K562 (cell line): ENCODE measurements around the gene STMP1. TPM values are rescaled to one million over a fixed set of nuclear protein-coding genes. Genes with fewer than 3 reads are reported as not detected.

Experiments used
- CAMTA2 ChIP-seq: fragments of 250-450 bp; sonication (Bioruptor Pico); conservative IDR thresholded peaks from 2 replicates; pipeline ENCODE4 v1.5.1; 2022
- CREB1 ChIP-seq, 2 experiments: sonication (generic) in 1 of 2; formaldehyde crosslinking in 1 of 2; IDR thresholded peaks; 2 replicates each; pipeline versions ENCODE4 v1.6.1 to v1.8.0; 2012 to 2022; ENCODE audit warnings: inconsistent platforms in 1 of 2, mild to moderate bottlenecking in 1 of 2, missing genetic modification reagents in 1 of 2, moderate library complexity in 1 of 2
- CTCFL ChIP-seq: IDR thresholded peaks from 2 replicates; pipeline ENCODE4 v1.6.1; 2011; ENCODE audit warnings: borderline replicate concordance, low read depth, mild to moderate bottlenecking, moderate library complexity, low read length; ENCODE audit not compliant: insufficient read depth, poor library complexity, severe bottlenecking
- ETV1 ChIP-seq: fragments of 450-650 bp; conservative IDR thresholded peaks from 2 replicates; pipeline ENCODE4 v1.6.1; 2016; ENCODE audit warnings: missing genetic modification characterization, control low read depth, low read depth, missing compliant biosample characterization
- FOXK1 ChIP-seq: sonication (generic); formaldehyde crosslinking; IDR thresholded peaks from 2 replicates; pipeline ENCODE4 v1.8.0; 2022; ENCODE audit warnings: missing genetic modification reagents, mild to moderate bottlenecking, borderline replicate concordance
- HMG20A ChIP-seq: fragments of 450-650 bp; formaldehyde crosslinking; conservative IDR thresholded peaks from 2 replicates; pipeline ENCODE4 v1.4.0; 2020; ENCODE audit warnings: mild to moderate bottlenecking, mixed read lengths
- HOXB6 ChIP-seq: fragments of 250-450 bp; sonication (Bioruptor Pico); IDR thresholded peaks from 2 replicates; pipeline ENCODE4 v1.5.1; 2022; ENCODE audit warnings: mild to moderate bottlenecking, borderline replicate concordance
- ILF3 ChIP-seq: fragments of 450-650 bp; IDR thresholded peaks from 2 replicates; pipeline ENCODE4 v1.6.1; 2018; ENCODE audit warnings: antibody characterized with exemption, mild to moderate bottlenecking, moderate library complexity, borderline replicate concordance
- JUN ChIP-seq, 2 experiments: sonication (generic) in 1 of 2; formaldehyde crosslinking in 1 of 2; IDR thresholded peaks; 2 replicates each; pipeline versions ENCODE4 v1.6.1 to v1.8.0; 2012 to 2022; ENCODE audit warnings: borderline replicate concordance in 2 of 2, mild to moderate bottlenecking in 2 of 2, improper control_type of control experiment in 1 of 2, low read depth in 1 of 2, low read length in 1 of 2, missing genetic modification reagents in 1 of 2
- KLF13 ChIP-seq: fragments of 450-650 bp; IDR thresholded peaks from 2 replicates; pipeline ENCODE4 v1.6.1; 2016; ENCODE audit warnings: missing genetic modification characterization, low read depth, mild to moderate bottlenecking, missing compliant biosample characterization, moderate library complexity, borderline replicate concordance
- LCOR ChIP-seq: sonication (generic); formaldehyde crosslinking; IDR thresholded peaks from 2 replicates; pipeline ENCODE4 v1.8.0; 2022; ENCODE audit warnings: mild to moderate bottlenecking, missing genetic modification reagents
- MTA3 ChIP-seq: fragments of 450-650 bp; formaldehyde crosslinking; IDR thresholded peaks from 2 replicates; pipeline ENCODE4 v1.6.1; 2017; ENCODE audit warnings: mild to moderate bottlenecking, borderline replicate concordance
- POLR2B ChIP-seq: fragments of 450-650 bp; IDR thresholded peaks from 2 replicates; pipeline ENCODE4 v1.6.1; 2018; ENCODE audit warnings: low read depth; ENCODE audit not compliant: partially characterized antibody
- RBM17 ChIP-seq: fragments of 200-400 bp; formaldehyde crosslinking; IDR thresholded peaks from 2 replicates; pipeline ENCODE4 v1.6.1; 2017; ENCODE audit warnings: low read depth, mild to moderate bottlenecking, low read length, borderline replicate concordance
- SRSF1 ChIP-seq: fragments of 200-400 bp; formaldehyde crosslinking; IDR thresholded peaks from 2 replicates; pipeline ENCODE4 v1.6.1; 2017; ENCODE audit warnings: mild to moderate bottlenecking, low read depth, low read length, moderate library complexity
- TAF7 ChIP-seq: fragments of 450-650 bp; IDR thresholded peaks from 2 replicates; pipeline ENCODE4 v1.6.1; 2016; ENCODE audit warnings: missing genetic modification characterization, missing compliant biosample characterization
- TEAD1 ChIP-seq, 2 experiments: fragments of 450-650 bp in 1 of 2; sonication (generic) in 1 of 2; formaldehyde crosslinking; IDR thresholded peaks; 2 replicates each; pipeline versions ENCODE4 v1.4.0 to v1.8.0; 2020 to 2022; ENCODE audit warnings: mild to moderate bottlenecking in 2 of 2, missing genetic modification reagents in 1 of 2
- USF1 ChIP-seq: sonication (generic); formaldehyde crosslinking; IDR thresholded peaks from 2 replicates; pipeline ENCODE4 v1.9.0; 2022; ENCODE audit warnings: mild to moderate bottlenecking, missing genetic modification reagents
- ZNF780A ChIP-seq: fragments of 250-450 bp; sonication (Bioruptor Pico); IDR thresholded peaks from 2 replicates; pipeline ENCODE4 v1.5.0; 2021; ENCODE audit warnings: mild to moderate bottlenecking
- polyA plus RNA-seq, 8 experiments: library from polyadenylated mRNA; depleted of rRNA in 4 of 8; stranded (reverse) in 5 of 8; unstranded in 3 of 8; fragments of >200 nt; fragmentation: Nextera tagmentation in 2 of 8; fragmentation: Illumina TruSeq in 1 of 8; extraction: Ambion mirVana in 2 of 8; extraction: Trizol in 1 of 8; gene quantifications; 2 replicates each; pipeline versions ENCODE4 v1.2.1 to v1.2.3, GENCODE V29; 2011 to 2014; ENCODE audit warnings: inconsistent platforms in 1 of 8, missing spikeins in 1 of 8
- total RNA-seq, 7 experiments: library from RNA; depleted of rRNA in 6 of 7; stranded (reverse); fragments of >200 nt in 6 of 7; fragmentation: Illumina TruSeq in 2 of 7; extraction: Trizol in 2 of 7; gene quantifications; 2 replicates each; pipeline versions ENCODE4 v1.2.1 to v1.2.3, GENCODE V29; 2011 to 2021; ENCODE audit warnings: low replicate concordance in 1 of 7
- TF ChIP-seq, protein P1 (sequence below): sonication (generic); formaldehyde crosslinking; IDR thresholded peaks from 2 replicates; pipeline ENCODE4 v1.8.0; 2022; ENCODE audit warnings: missing genetic modification reagents, mild to moderate bottlenecking, borderline replicate concordance
- TF ChIP-seq, protein P2 (sequence below): conservative IDR thresholded peaks from 2 replicates; pipeline ENCODE4 v1.6.1; 2011; ENCODE audit warnings: low read depth, mild to moderate bottlenecking, low read length; ENCODE audit not compliant: control insufficient read depth

STMP1 gene
- total and polyA plus RNA-seq, 9 of the 15 experiments (the other 6 are each of a cell fraction or from before 2014, with no cell fraction given) = 10.6 to 249 (median 56.8) TPM

DNA sequence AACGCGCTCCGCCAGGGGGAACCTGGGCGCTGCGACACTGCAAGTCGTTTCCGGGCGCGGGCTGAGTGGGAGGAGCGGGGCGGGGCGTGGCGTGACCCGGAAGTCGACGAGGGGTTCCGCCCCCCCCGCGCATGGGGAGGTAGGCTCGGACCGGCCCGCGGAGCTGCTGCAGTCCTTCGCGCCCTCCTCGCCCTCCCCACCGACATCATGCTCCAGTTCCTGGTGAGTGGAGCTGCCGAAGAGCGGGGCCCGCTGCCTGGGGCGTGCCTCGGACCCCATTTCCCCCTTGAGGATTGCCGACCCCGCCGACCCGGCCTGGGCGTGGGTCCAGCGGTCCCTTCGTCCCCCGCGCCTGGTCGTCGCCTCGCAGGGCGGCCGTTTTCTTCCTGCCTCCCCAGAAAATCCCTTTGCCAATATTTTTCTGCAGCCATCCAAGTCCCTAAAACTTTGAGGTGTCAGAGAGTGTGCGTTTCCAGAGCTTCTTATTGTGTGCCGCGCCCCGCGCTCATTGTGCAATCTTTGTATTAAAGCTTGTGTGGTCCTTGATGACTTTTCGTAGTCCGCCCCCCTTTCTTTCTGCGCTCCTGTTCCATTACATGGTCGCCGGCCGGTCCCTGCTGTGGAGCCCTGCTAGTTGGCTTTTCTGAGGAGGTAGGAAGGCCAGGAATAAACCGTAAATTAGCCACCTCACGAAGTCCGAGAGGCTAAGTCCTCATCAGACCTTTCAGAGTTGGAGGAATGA, at the start of gene STMP1 (continued):
- TF ChIP-seq, protein P1, sequence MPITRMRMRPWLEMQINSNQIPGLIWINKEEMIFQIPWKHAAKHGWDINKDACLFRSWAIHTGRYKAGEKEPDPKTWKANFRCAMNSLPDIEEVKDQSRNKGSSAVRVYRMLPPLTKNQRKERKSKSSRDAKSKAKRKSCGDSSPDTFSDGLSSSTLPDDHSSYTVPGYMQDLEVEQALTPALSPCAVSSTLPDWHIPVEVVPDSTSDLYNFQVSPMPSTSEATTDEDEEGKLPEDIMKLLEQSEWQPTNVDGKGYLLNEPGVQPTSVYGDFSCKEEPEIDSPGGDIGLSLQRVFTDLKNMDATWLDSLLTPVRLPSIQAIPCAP (CRISPR knock-in tag) = peak; percentile 93
- TF ChIP-seq JUN (IDR thresholded peaks at IDR 0.05; ENCODE audit: borderline replicate concordance, low read depth, low read length) (peak; percentile 62; the same call in 1 of the 2 replicates), JUN (CRISPR knock-in tag; IDR thresholded peaks at IDR 0.05; ENCODE audit: borderline replicate concordance) (peak; percentile 90), CAMTA2 (CRISPR knock-in tag) (peak; percentile 46; the same call in 1 of the 2 replicates), SRSF1 (0 out of 2 replicates have a peak, but pooled peaks have one; percentile 71), LCOR (peak; percentile 88), HMG20A (CRISPR knock-in tag) (no peak), ETV1 (tag) (peak; percentile 88), RBM17 (no peak), CTCFL (peak; percentile 100), TEAD1 (CRISPR knock-in tag; IDR thresholded peaks at IDR 0.05) (peak; percentile 69 to 91), ILF3 (no peak; the same call in 1 of the 2 replicates), MTA3 (peak; percentile 91), CREB1 (IDR thresholded peaks at IDR 0.05) (peak; percentile 92), CREB1 (CRISPR knock-in tag; IDR thresholded peaks at IDR 0.05) (peak; percentile 95), KLF13 (tag) (peak; percentile 88), POLR2B (peak; percentile 98), ZNF780A (CRISPR knock-in tag) (no peak), TAF7 (tag) (peak; percentile 81), FOXK1 (CRISPR knock-in tag) (peak; percentile 99), HOXB6 (0 out of 2 replicates have a peak, but pooled peaks have one; percentile 39), USF1 (CRISPR knock-in tag) (peak; percentile 74)
- TF ChIP-seq, protein P2, sequence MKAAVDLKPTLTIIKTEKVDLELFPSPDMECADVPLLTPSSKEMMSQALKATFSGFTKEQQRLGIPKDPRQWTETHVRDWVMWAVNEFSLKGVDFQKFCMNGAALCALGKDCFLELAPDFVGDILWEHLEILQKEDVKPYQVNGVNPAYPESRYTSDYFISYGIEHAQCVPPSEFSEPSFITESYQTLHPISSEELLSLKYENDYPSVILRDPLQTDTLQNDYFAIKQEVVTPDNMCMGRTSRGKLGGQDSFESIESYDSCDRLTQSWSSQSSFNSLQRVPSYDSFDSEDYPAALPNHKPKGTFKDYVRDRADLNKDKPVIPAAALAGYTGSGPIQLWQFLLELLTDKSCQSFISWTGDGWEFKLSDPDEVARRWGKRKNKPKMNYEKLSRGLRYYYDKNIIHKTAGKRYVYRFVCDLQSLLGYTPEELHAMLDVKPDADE = peak; percentile 92
